GM12878 (cell line): ENCODE data around the gene PIGQ. TPM values are rescaled to one million over a fixed set of nuclear protein-coding genes. Genes with fewer than 3 reads are reported as not detected.

Experiments used
- ATAC-seq: fragments of 200-7000 bp; cut with Tn5 transposase; 3 replicates; pipeline ENCODE4 v1.9.1; 2020; ENCODE audit warnings: mild to moderate bottlenecking, moderate library complexity
- BruUV-seq: library from RNA; stranded (reverse); fragments of 400-500 nt; replicated peaks from 2 replicates; lab custom pipeline; 2021; lab: Mats Ljungman, UMichigan
- CTCF ChIA-PET: fragments of 300-600 bp; sonication (Branson Sonifier 250); formaldehyde crosslinking; extraction: SDS; loops from one replicate; lab custom pipeline; 2021; ENCODE audit warnings: inconsistent platforms; lab: Yijun Ruan, JAX
- POLR2A ChIA-PET: fragments of 350-600 bp; formaldehyde crosslinking; extraction: SDS; loops from one replicate; lab custom pipeline; 2021; ENCODE audit warnings: inconsistent platforms; lab: Charles Lee
- RAD21 ChIA-PET: fragments of 300-600 bp; sonication (Branson Sonifier 250); formaldehyde crosslinking; loops from one replicate; lab custom pipeline; 2023; ENCODE audit warnings: antibody characterized with exemption; ENCODE audit not compliant: unreplicated experiment; lab: Charles Lee
- SMC1A ChIA-PET: fragments of 300-600 bp; sonication (Branson Sonifier 250); formaldehyde crosslinking; loops from one replicate; lab custom pipeline; 2023; ENCODE audit not compliant: unreplicated experiment, uncharacterized antibody; lab: Charles Lee
- DNase-seq: peaks from one replicate; pipeline ENCODE4 v3.0.0-alpha.2; 2011; ENCODE audit warnings: low read depth, low spot score
- FAIRE-seq: peaks from 3 replicates; lab custom pipeline; 2011; peaks lifted over from hg19 to GRCh38; lab: Jason Lieb, UNC
- H2AFZ ChIP-seq: 2 replicates; pipeline ENCODE4 v1.6.0; 2011; ENCODE audit warnings: low read depth, low read length, control low read depth; ENCODE audit not compliant: control insufficient read depth
- H3K27ac ChIP-seq: 2 replicates; pipeline ENCODE4 v1.5.1; 2011; ENCODE audit warnings: control low read depth; ENCODE audit not compliant: control insufficient read depth, insufficient read depth
- H3K27me3 ChIP-seq, 2 experiments: replicated peaks in 1 of 2; 2 replicates each; pipeline versions ENCODE4 v1.6.0 to v1.6.1; 2011; ENCODE audit warnings: low read length in 1 of 2; ENCODE audit not compliant: control insufficient read depth in 2 of 2, insufficient read depth in 2 of 2
- H3K36me3 ChIP-seq, 2 experiments: 2 replicates each; pipeline ENCODE4 v1.5.1; 2011; ENCODE audit warnings: low read length in 1 of 2; ENCODE audit not compliant: control insufficient read depth in 2 of 2, insufficient read depth in 2 of 2
- H3K4me1 ChIP-seq: 2 replicates; pipeline ENCODE4 v1.6.1; 2011; ENCODE audit warnings: mild to moderate bottlenecking, low read length, moderate library complexity, mixed read lengths; ENCODE audit not compliant: control insufficient read depth, insufficient read depth
- H3K4me2 ChIP-seq: 2 replicates; pipeline ENCODE4 v1.6.0; 2011; ENCODE audit warnings: control low read depth; ENCODE audit not compliant: control insufficient read depth, insufficient read depth
- H3K4me3 ChIP-seq: fragments of 200-600 bp; sonication (generic); 2 replicates; pipeline ENCODE4 v1.5.1; 2016
- H3K79me2 ChIP-seq: 2 replicates; pipeline ENCODE4 v1.6.0; 2011; ENCODE audit warnings: low read length; ENCODE audit not compliant: control insufficient read depth, insufficient read depth
- H3K9ac ChIP-seq: 2 replicates; pipeline ENCODE4 v1.8.0; 2011; ENCODE audit warnings: low read length, control low read depth, mixed read lengths; ENCODE audit not compliant: control insufficient read depth, insufficient read depth
- H3K9me3 ChIP-seq: replicated peaks from 3 replicates; pipeline ENCODE4 v1.5.1; 2011; ENCODE audit warnings: mild to moderate bottlenecking, low read length; ENCODE audit not compliant: control insufficient read depth, insufficient read depth
- H4K20me1 ChIP-seq: 2 replicates; pipeline ENCODE4 v1.6.0; 2011; ENCODE audit not compliant: control insufficient read depth, insufficient read depth
- KAT2A ChIP-seq: conservative IDR thresholded peaks from 2 replicates; pipeline ENCODE4 v1.6.1; 2011; ENCODE audit warnings: low read depth, low read length; ENCODE audit not compliant: control insufficient read depth
- POLR2AphosphoS2 ChIP-seq: IDR thresholded peaks from 2 replicates; pipeline ENCODE4 v1.6.1; 2011; ENCODE audit warnings: low read depth, mild to moderate bottlenecking, low read length, improper control_type of control experiment, moderate library complexity
- RBBP5 ChIP-seq: fragments of 200-600 bp; sonication (generic); conservative IDR thresholded peaks from 2 replicates; pipeline ENCODE4 v1.6.1; 2016
- WGBS: methylation state at CpG from one replicate; pipeline ENCODE4 v1.1.6; 2016; ENCODE audit warnings: low lambda C conversion rate; ENCODE audit not compliant: insufficient replicate concordance, insufficient coverage; ENCODE audit errors: missing lambda C conversion rate; 5-methylcytosine and 5-hydroxymethylcytosine counted together
- in situ Hi-C: fragments of 300-500 bp; cut with MboI; formaldehyde crosslinking; loops from 9 replicates; pipeline ENCODE4 v1.14.3; 2018; ENCODE audit warnings: mixed read lengths
- intact Hi-C: fragments of 100-400 bp; cut with micrococcal nuclease; formaldehyde crosslinking; loops from one replicate; pipeline ENCODE4 v1.14.2; 2022; ENCODE audit not compliant: unreplicated experiment
- polyA plus RNA-seq, 11 experiments: library from polyadenylated mRNA; depleted of rRNA in 4 of 11; unstranded in 6 of 11; stranded (reverse) in 5 of 11; fragments of >200 nt; fragmentation: Nextera tagmentation in 4 of 11; fragmentation: Illumina TruSeq in 1 of 11; extraction: Ambion mirVana in 4 of 11; extraction: Trizol in 1 of 11; gene quantifications; 1 replicate in 1 of 11; 2 replicates in 10 of 11; pipeline versions ENCODE4 v1.2.1 to v1.2.3, GENCODE V29; 2011 to 2016; ENCODE audit warnings: inconsistent platforms in 2 of 11, missing spikeins in 2 of 11, low read depth in 1 of 11
- total RNA-seq, 4 experiments: library from RNA; depleted of rRNA in 3 of 4; stranded (reverse); fragments of >200 nt in 3 of 4; fragmentation: Illumina TruSeq in 1 of 4; extraction: Trizol in 1 of 4; gene quantifications; 2 replicates each; pipeline versions ENCODE4 v1.2.1 to v1.2.3, GENCODE V29; 2013 to 2021
- TF ChIP-seq, protein P1 (sequence below): fragments of 450-650 bp; IDR thresholded peaks from 2 replicates; pipeline ENCODE4 v1.6.1; 2018; ENCODE audit warnings: mild to moderate bottlenecking, low read depth, moderate library complexity; ENCODE audit not compliant: partially characterized antibody
- TF ChIP-seq, protein P2 (sequence below): fragments of 450-650 bp; IDR thresholded peaks from 2 replicates; pipeline ENCODE4 v1.6.1; 2016; ENCODE audit warnings: mild to moderate bottlenecking
- TF ChIP-seq, protein P3 (sequence below): IDR thresholded peaks from 2 replicates; pipeline ENCODE4 v1.6.1; 2012; ENCODE audit warnings: low read depth, low read length, improper control_type of control experiment
- TF ChIP-seq, protein P4 (sequence below): IDR thresholded peaks from 2 replicates; pipeline ENCODE4 v1.6.1; 2012; ENCODE audit warnings: improper control_type of control experiment, low read depth, low read length; ENCODE audit not compliant: insufficient replicate concordance

PIGQ gene
- total and polyA plus RNA-seq, 10 of the 15 experiments (the other 5 are each of a cell fraction or from before 2014, with no cell fraction given): 1.8 to 31.3 (median 17.5) TPM; not detected in 1

DNA sequence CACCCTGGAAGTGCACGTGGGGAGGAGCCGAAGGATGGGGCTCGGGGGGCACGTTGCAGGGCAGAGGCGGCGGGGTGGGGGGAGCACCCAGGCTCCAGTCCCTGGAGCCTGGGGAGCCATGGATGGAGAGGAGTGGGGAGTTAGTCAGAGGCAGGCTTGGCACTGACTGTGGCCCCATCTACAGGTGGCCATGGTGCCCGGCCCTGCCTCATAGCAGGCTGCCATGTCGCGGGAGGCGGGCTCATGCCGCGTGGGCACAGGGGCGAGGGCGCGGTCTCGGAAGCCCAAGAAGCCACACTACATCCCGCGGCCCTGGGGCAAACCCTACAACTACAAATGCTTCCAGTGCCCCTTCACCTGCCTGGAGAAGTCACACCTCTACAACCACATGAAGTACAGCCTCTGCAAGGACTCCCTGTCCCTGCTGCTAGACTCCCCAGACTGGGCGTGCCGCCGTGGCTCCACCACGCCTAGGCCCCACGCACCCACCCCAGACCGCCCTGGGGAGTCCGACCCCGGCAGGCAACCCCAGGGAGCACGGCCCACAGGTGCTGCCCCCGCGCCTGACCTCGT is 6.6 kb upstream of the PIGQ start:
- H2AFZ ChIP-seq: no peak overlapping the region
- no peak for ATAC-seq
- no peak overlapping the region for H3K4me2 ChIP-seq
- no peaks in the 10 kb centered on the region for H3K36me3 ChIP-seq
- RAD21 ChIA-PET: no interaction called here
- H4K20me1 ChIP-seq: no peaks in the 10 kb centered on the region
- CTCF ChIA-PET: no interaction called here
- POLR2A ChIA-PET: no interaction called here
- intact Hi-C loops: no loop called here
- H3K27me3 ChIP-seq: peaks cover 4 to 9% of the 10 kb centered on the region in 2 experiments; a peak in 3 of 4 replicates
- H3K4me1 ChIP-seq: peaks cover 12% of the 10 kb centered on the region
- H3K9ac ChIP-seq: no peak overlapping the region
- no peak overlapping the region for H3K27ac ChIP-seq
- TF ChIP-seq, protein P1, sequence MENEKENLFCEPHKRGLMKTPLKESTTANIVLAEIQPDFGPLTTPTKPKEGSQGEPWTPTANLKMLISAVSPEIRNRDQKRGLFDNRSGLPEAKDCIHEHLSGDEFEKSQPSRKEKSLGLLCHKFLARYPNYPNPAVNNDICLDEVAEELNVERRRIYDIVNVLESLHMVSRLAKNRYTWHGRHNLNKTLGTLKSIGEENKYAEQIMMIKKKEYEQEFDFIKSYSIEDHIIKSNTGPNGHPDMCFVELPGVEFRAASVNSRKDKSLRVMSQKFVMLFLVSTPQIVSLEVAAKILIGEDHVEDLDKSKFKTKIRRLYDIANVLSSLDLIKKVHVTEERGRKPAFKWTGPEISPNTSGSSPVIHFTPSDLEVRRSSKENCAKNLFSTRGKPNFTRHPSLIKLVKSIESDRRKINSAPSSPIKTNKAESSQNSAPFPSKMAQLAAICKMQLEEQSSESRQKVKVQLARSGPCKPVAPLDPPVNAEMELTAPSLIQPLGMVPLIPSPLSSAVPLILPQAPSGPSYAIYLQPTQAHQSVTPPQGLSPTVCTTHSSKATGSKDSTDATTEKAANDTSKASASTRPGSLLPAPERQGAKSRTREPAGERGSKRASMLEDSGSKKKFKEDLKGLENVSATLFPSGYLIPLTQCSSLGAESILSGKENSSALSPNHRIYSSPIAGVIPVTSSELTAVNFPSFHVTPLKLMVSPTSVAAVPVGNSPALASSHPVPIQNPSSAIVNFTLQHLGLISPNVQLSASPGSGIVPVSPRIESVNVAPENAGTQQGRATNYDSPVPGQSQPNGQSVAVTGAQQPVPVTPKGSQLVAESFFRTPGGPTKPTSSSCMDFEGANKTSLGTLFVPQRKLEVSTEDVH: no peak
- TF ChIP-seq, protein P2, sequence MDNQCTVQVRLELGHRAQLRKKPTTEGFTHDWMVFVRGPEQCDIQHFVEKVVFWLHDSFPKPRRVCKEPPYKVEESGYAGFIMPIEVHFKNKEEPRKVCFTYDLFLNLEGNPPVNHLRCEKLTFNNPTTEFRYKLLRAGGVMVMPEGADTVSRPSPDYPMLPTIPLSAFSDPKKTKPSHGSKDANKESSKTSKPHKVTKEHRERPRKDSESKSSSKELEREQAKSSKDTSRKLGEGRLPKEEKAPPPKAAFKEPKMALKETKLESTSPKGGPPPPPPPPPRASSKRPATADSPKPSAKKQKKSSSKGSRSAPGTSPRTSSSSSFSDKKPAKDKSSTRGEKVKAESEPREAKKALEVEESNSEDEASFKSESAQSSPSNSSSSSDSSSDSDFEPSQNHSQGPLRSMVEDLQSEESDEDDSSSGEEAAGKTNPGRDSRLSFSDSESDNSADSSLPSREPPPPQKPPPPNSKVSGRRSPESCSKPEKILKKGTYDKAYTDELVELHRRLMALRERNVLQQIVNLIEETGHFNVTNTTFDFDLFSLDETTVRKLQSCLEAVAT: no peak
- TF ChIP-seq, protein P3, sequence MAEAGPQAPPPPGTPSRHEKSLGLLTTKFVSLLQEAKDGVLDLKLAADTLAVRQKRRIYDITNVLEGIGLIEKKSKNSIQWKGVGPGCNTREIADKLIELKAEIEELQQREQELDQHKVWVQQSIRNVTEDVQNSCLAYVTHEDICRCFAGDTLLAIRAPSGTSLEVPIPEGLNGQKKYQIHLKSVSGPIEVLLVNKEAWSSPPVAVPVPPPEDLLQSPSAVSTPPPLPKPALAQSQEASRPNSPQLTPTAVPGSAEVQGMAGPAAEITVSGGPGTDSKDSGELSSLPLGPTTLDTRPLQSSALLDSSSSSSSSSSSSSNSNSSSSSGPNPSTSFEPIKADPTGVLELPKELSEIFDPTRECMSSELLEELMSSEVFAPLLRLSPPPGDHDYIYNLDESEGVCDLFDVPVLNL: no peak
- TF ChIP-seq RBBP5 (no peak), KAT2A (no peak), POLR2AphosphoS2 (no peak)
- TF ChIP-seq, protein P4, sequence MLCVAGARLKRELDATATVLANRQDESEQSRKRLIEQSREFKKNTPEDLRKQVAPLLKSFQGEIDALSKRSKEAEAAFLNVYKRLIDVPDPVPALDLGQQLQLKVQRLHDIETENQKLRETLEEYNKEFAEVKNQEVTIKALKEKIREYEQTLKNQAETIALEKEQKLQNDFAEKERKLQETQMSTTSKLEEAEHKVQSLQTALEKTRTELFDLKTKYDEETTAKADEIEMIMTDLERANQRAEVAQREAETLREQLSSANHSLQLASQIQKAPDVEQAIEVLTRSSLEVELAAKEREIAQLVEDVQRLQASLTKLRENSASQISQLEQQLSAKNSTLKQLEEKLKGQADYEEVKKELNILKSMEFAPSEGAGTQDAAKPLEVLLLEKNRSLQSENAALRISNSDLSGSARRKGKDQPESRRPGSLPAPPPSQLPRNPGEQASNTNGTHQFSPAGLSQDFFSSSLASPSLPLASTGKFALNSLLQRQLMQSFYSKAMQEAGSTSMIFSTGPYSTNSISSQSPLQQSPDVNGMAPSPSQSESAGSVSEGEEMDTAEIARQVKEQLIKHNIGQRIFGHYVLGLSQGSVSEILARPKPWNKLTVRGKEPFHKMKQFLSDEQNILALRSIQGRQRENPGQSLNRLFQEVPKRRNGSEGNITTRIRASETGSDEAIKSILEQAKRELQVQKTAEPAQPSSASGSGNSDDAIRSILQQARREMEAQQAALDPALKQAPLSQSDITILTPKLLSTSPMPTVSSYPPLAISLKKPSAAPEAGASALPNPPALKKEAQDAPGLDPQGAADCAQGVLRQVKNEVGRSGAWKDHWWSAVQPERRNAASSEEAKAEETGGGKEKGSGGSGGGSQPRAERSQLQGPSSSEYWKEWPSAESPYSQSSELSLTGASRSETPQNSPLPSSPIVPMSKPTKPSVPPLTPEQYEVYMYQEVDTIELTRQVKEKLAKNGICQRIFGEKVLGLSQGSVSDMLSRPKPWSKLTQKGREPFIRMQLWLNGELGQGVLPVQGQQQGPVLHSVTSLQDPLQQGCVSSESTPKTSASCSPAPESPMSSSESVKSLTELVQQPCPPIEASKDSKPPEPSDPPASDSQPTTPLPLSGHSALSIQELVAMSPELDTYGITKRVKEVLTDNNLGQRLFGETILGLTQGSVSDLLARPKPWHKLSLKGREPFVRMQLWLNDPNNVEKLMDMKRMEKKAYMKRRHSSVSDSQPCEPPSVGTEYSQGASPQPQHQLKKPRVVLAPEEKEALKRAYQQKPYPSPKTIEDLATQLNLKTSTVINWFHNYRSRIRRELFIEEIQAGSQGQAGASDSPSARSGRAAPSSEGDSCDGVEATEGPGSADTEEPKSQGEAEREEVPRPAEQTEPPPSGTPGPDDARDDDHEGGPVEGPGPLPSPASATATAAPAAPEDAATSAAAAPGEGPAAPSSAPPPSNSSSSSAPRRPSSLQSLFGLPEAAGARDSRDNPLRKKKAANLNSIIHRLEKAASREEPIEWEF: no peak
- FAIRE-seq: no peak
- SMC1A ChIA-PET: no interaction called here
- WGBS: 67% methylated on average over 25 of the region's 30 CpGs
- no peaks in the 10 kb centered on the region for H3K9me3 ChIP-seq
- H3K79me2 ChIP-seq: no peaks in the 10 kb centered on the region
- BruUV-seq: no TSS peak
- H3K4me3 ChIP-seq: no peak overlapping the region
- in situ Hi-C loops: no loop called here
- DNase-seq: no peak
